Neural cell (in vitro differentiated cells): ENCODE data around the gene MAP1LC3B. TPM values are rescaled to one million over a fixed set of nuclear protein-coding genes. Genes with fewer than 3 reads are reported as not detected.

Experiments
- H2AFZ ChIP-seq: fragments of 200-600, 300-800 bp; sonication (generic), shearing (Covaris generic); 2 replicates; pipeline ENCODE4 v1.6.0; 2014; ENCODE audit warnings: low read depth, mild to moderate bottlenecking, antibody characterized with exemption, low read length, moderate library complexity
- H3F3A ChIP-seq: fragments of 200-600 bp; shearing (Covaris generic); 2 replicates; pipeline ENCODE4 v1.6.1; 2016; ENCODE audit warnings: mild to moderate bottlenecking, moderate library complexity, mixed read lengths, antibody characterized with exemption, low read length; ENCODE audit not compliant: insufficient read depth, poor library complexity, severe bottlenecking
- H3K27ac ChIP-seq: fragments of 200-600, 300-800 bp; sonication (generic), shearing (Covaris generic); 2 replicates; pipeline ENCODE4 v1.5.1; 2014; ENCODE audit warnings: mild to moderate bottlenecking, low read length, moderate library complexity
- H3K27me3 ChIP-seq: fragments of 300-800, 200-600 bp; sonication (generic), shearing (Covaris generic); 2 replicates; pipeline ENCODE4 v1.6.0; 2014; ENCODE audit warnings: mild to moderate bottlenecking, low read depth, low read length, moderate library complexity; ENCODE audit not compliant: insufficient read depth
- H3K36me3 ChIP-seq: fragments of 300-800, 200-600 bp; sonication (generic), shearing (Covaris generic); 2 replicates; pipeline ENCODE4 v1.5.1; 2014; ENCODE audit warnings: mild to moderate bottlenecking, antibody characterized with exemption, low read length, moderate library complexity; ENCODE audit not compliant: insufficient read depth
- H3K4me2 ChIP-seq: fragments of 300-800, 200-600 bp; sonication (generic), shearing (Covaris generic); 2 replicates; pipeline ENCODE4 v1.6.0; 2014; ENCODE audit warnings: mild to moderate bottlenecking, low read length
- H3K4me3 ChIP-seq: fragments of 300-800, 200-600 bp; sonication (generic), shearing (Covaris generic); 2 replicates; pipeline ENCODE4 v1.5.1; 2014; ENCODE audit warnings: mild to moderate bottlenecking, low read length, moderate library complexity
- H3K79me2 ChIP-seq: fragments of 200-600 bp; shearing (Covaris generic); replicated peaks from 2 replicates; pipeline ENCODE4 v1.6.0; 2014; ENCODE audit warnings: mild to moderate bottlenecking, low read length, moderate library complexity; ENCODE audit not compliant: insufficient read depth
- H3K9ac ChIP-seq: fragments of 300-800, 200-600 bp; sonication (generic), shearing (Covaris generic); 2 replicates; pipeline ENCODE4 v1.6.1; 2016; ENCODE audit warnings: mild to moderate bottlenecking, low read length, mixed read lengths
- H3K9me2 ChIP-seq: fragments of 200-600 bp; shearing (Covaris generic); 2 replicates; pipeline ENCODE4 v1.6.1; 2016; ENCODE audit warnings: mild to moderate bottlenecking, low read length, mixed read lengths; ENCODE audit not compliant: insufficient read depth
- H3K9me3 ChIP-seq: fragments of 200-600, 300-800 bp; sonication (generic), shearing (Covaris generic); 2 replicates; pipeline ENCODE4 v1.6.1; 2016; ENCODE audit warnings: mild to moderate bottlenecking, mixed run types, low read length, moderate library complexity, mixed read lengths
- H4K20me1 ChIP-seq: fragments of 200-600 bp; shearing (Covaris generic); 2 replicates; pipeline ENCODE4 v1.6.1; 2016; ENCODE audit warnings: mild to moderate bottlenecking, mixed run types; ENCODE audit not compliant: insufficient read depth
- CTCF ChIP-seq: fragments of 450-650 bp; IDR thresholded peaks from 2 replicates; pipeline ENCODE4 v1.5.1; 2014; ENCODE audit warnings: antibody characterized with exemption, mild to moderate bottlenecking, moderate library complexity; ENCODE audit not compliant: poor library complexity, severe bottlenecking
- EP300 ChIP-seq: fragments of 450-650 bp; conservative IDR thresholded peaks from 2 replicates; pipeline ENCODE4 v1.6.1; 2014; ENCODE audit warnings: antibody characterized with exemption, mild to moderate bottlenecking, moderate library complexity; ENCODE audit not compliant: poor library complexity, severe bottlenecking
- EZH2 ChIP-seq: fragments of 200-600, 300-800 bp; shearing (Covaris generic), sonication (generic); IDR thresholded peaks from 2 replicates; pipeline ENCODE4 v1.6.1; 2014; ENCODE audit warnings: antibody characterized with exemption, low read length, borderline replicate concordance, mild to moderate bottlenecking; ENCODE audit not compliant: insufficient read depth, poor library complexity, severe bottlenecking
- MXI1 ChIP-seq: fragments of 450-650 bp; conservative IDR thresholded peaks from 2 replicates; pipeline ENCODE4 v1.6.1; 2014; ENCODE audit warnings: antibody characterized with exemption, mild to moderate bottlenecking; ENCODE audit not compliant: poor library complexity, severe bottlenecking
- POLR2AphosphoS5 ChIP-seq: IDR thresholded peaks from 2 replicates; pipeline ENCODE4 v1.6.1; 2012
- RAD21 ChIP-seq: fragments of 450-650 bp; conservative IDR thresholded peaks from 2 replicates; pipeline ENCODE4 v1.6.1; 2014; ENCODE audit warnings: antibody characterized with exemption, mild to moderate bottlenecking, moderate library complexity
- REST ChIP-seq: IDR thresholded peaks from 2 replicates; pipeline ENCODE4 v1.6.1; 2012; ENCODE audit warnings: borderline replicate concordance
- SMC3 ChIP-seq: fragments of 450-650 bp; conservative IDR thresholded peaks from 2 replicates; pipeline ENCODE4 v1.6.1; 2014; ENCODE audit warnings: antibody characterized with exemption, mild to moderate bottlenecking, moderate library complexity; ENCODE audit not compliant: poor library complexity
- TAF1 ChIP-seq: IDR thresholded peaks from 2 replicates; pipeline ENCODE4 v1.6.1; 2012; ENCODE audit warnings: low read depth
- polyA plus RNA-seq: library from polyadenylated mRNA; depleted of rRNA; stranded (reverse); fragments of >200 nt; gene quantifications from 2 replicates; pipeline ENCODE4 v1.2.3, GENCODE V29; 2014

The MAP1LC3B gene
- polyA plus RNA-seq, 1 donor from 2014 or later = 73.1 TPM

GRCh38 chr16:87420026-87421002 lies 28.2 kb downstream of the MAP1LC3B start:
- Histone ChIP-seq H3K4me3 (no peak overlapping the region), H3K27ac (no peak overlapping the region), H2AFZ (no peak overlapping the region), H3K36me3 (no peaks in the 10 kb centered on the region), H3K9me2 (no peaks in the 10 kb centered on the region), H3K9me3 (no peaks in the 10 kb centered on the region), H4K20me1 (no peaks in the 10 kb centered on the region), H3F3A (no peaks in the 10 kb centered on the region), H3K4me2 (no peak overlapping the region), H3K79me2 (no peaks in the 10 kb centered on the region), H3K27me3 (no peaks in the 10 kb centered on the region), H3K9ac (no peak overlapping the region)
- TF ChIP-seq SMC3 (no peak), CTCF (no peak), POLR2AphosphoS5 (no peak), EP300 (no peak), REST (no peak), MXI1 (no peak), TAF1 (no peak), EZH2 (no peak), RAD21 (no peak)

GRCh38 chr16:87421003-87421912 lies 29.1 kb downstream of the MAP1LC3B start:
- Histone ChIP-seq H3K9ac (no peak overlapping the region), H3K27me3 (no peaks in the 10 kb centered on the region), H3K4me3 (no peak overlapping the region), H4K20me1 (no peaks in the 10 kb centered on the region), H3K79me2 (no peaks in the 10 kb centered on the region), H3K9me3 (no peaks in the 10 kb centered on the region), H3K4me2 (no peak overlapping the region), H3F3A (no peaks in the 10 kb centered on the region), H3K27ac (no peak overlapping the region), H2AFZ (no peak overlapping the region), H3K9me2 (no peaks in the 10 kb centered on the region), H3K36me3 (no peaks in the 10 kb centered on the region)
- TF ChIP-seq REST (no peak), TAF1 (no peak), RAD21 (no peak), POLR2AphosphoS5 (no peak), EP300 (no peak), MXI1 (no peak), CTCF (no peak), SMC3 (no peak), EZH2 (no peak)
